A549 (cell line): ENCODE measurements around the gene TRIP6.

Experiments
- CEBPB ChIP-seq, 2 experiments: fragments of >200 bp in 1 of 2; sonication (Bioruptor Twin) in 1 of 2; formaldehyde crosslinking in 1 of 2; IDR thresholded peaks; 2 replicates each; pipeline ENCODE4 v1.6.1; 2012 to 2016
- POLR2A ChIP-seq: IDR thresholded peaks from 2 replicates; pipeline ENCODE4 v1.6.1; 2012; ENCODE audit warnings: mild to moderate bottlenecking, low read length
- RAD21 ChIP-seq, 2 experiments: fragments of >200 bp in 1 of 2; sonication (Bioruptor Twin) in 1 of 2; formaldehyde crosslinking in 1 of 2; IDR thresholded peaks in 1 of 2; conservative IDR thresholded peaks in 1 of 2; 2 replicates in 1 of 2; 3 replicates in 1 of 2; pipeline ENCODE4 v1.6.1; 2012 to 2018; ENCODE audit warnings: inconsistent platforms in 1 of 2
- TF ChIP-seq, protein P1 (sequence below): fragments of >200 bp; sonication (Bioruptor Twin); formaldehyde crosslinking; IDR thresholded peaks from 3 replicates; pipeline ENCODE4 v1.5.1; 2016

DNA sequence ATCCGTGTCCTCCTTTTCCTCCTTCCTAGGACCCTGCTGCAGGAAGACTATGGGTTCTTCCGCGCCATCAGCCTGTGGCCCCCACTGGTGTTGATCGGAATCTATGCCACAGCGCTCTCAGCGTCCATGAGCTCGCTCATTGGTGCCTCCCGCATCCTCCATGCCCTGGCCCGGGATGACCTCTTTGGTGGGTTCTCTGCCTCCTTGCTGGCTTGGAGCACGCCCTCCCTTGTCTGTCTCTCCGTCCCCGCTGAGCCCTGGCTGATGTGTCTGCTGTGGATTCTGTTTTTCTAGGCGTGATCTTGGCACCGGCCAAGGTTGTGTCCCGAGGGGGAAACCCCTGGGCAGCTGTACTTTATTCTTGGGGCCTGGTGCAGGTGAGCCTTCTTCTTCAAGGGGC lies 7.3 kb upstream of the TRIP6 start:
- TF ChIP-seq, protein P1, sequence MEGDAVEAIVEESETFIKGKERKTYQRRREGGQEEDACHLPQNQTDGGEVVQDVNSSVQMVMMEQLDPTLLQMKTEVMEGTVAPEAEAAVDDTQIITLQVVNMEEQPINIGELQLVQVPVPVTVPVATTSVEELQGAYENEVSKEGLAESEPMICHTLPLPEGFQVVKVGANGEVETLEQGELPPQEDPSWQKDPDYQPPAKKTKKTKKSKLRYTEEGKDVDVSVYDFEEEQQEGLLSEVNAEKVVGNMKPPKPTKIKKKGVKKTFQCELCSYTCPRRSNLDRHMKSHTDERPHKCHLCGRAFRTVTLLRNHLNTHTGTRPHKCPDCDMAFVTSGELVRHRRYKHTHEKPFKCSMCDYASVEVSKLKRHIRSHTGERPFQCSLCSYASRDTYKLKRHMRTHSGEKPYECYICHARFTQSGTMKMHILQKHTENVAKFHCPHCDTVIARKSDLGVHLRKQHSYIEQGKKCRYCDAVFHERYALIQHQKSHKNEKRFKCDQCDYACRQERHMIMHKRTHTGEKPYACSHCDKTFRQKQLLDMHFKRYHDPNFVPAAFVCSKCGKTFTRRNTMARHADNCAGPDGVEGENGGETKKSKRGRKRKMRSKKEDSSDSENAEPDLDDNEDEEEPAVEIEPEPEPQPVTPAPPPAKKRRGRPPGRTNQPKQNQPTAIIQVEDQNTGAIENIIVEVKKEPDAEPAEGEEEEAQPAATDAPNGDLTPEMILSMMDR = no peak
- TF ChIP-seq POLR2A (no peak), CEBPB (IDR thresholded peaks at IDR 0.05) (no peak), RAD21 (conservative IDR thresholded peaks at IDR 0.05 in 1 of 2, IDR thresholded peaks at IDR 0.05 in 1 of 2) (no peak)
